Right cardiac atrium (tissue), 5 donors: ENCODE measurements around the gene WWC2. TPM values are rescaled to one million over a fixed set of nuclear protein-coding genes. Genes with fewer than 3 reads are reported as not detected.

Source experiments
- ATAC-seq, 2 donors: fragments of 200-7000 bp; cut with Tn5 transposase; one replicate each; pipeline versions ENCODE4 v1.8.0 to v1.9.1; 2020; ENCODE audit warnings: moderate library complexity in 2 of 2, mild to moderate bottlenecking in 1 of 2
- DNase-seq, 3 donors: peaks; one replicate each; pipeline ENCODE4 v3.0.0-alpha.2; 2020
- H3K27ac ChIP-seq: one replicate; pipeline ENCODE4 v1.5.1; 2013; ENCODE audit warnings: mild to moderate bottlenecking, low read length, control low read depth, moderate library complexity
- H3K27me3 ChIP-seq: one replicate; pipeline ENCODE4 v1.6.1; 2013; ENCODE audit not compliant: control insufficient read depth, insufficient read depth
- H3K4me1 ChIP-seq: one replicate; pipeline ENCODE4 v1.6.1; 2013; ENCODE audit warnings: low read length; ENCODE audit not compliant: control insufficient read depth, insufficient read depth
- H3K4me3 ChIP-seq: one replicate; pipeline ENCODE4 v1.5.1; 2013; ENCODE audit warnings: low read length, control low read depth
- H3K9me3 ChIP-seq: one replicate; pipeline ENCODE4 v1.6.1; 2013; ENCODE audit warnings: low read length; ENCODE audit not compliant: control insufficient read depth
- WGBS: extraction: QIAGEN DNeasy Blood & Tissue Kit; methylation state at CpG from one replicate; pipeline ENCODE4 v1.1.7; 2013; 5-methylcytosine and 5-hydroxymethylcytosine counted together
- intact Hi-C, 4 donors: fragments of 100-400 bp; cut with DNase I; formaldehyde crosslinking; loops; one replicate each; pipeline versions ENCODE4 v1.11.0 to v1.14.0; 2022 to 2023
- polyA plus RNA-seq: library from polyadenylated mRNA; stranded (reverse); fragments of 200-250 nt; gene quantifications from one replicate; pipeline ENCODE4 v1.2.3, GENCODE V29; 2013
- total RNA-seq, 4 donors: library from RNA; stranded (reverse); fragmentation: NEBNext Ultra II Directional; extraction: Animal tissue kit (Norgen Biotek cat#: 25700); gene quantifications; one replicate each; pipeline ENCODE4 v1.2.1, GENCODE V29; 2021
- donor health status: healthy with polysubstance abuse.
- donor health status: DM: no; HTN: yes; CAD: no.
- donor health status: DM: no; HTN: no; CAD: no.
- donor health status: DM: no; HTN: yes; CAD: no; lungs with severe emphysema.
- donor health status: DM: yes; HTN: yes; CAD: no.

Gene WWC2
- total and polyA plus RNA-seq, 5 donors = 7.3 to 39.2 (median 33.7) TPM

GRCh38 chr4:183244019-183244418, 145.0 kb downstream of the WWC2 start:
- H3K9me3 ChIP-seq = no peaks in the 10 kb centered on the region
- 92% methylated on average over 8 of the region's 8 CpGs for WGBS
- intact Hi-C loops = no loop called here

GRCh38 chr4:183244506-183244905, 145.4 kb downstream of the WWC2 start:
- intact Hi-C loops = no loop called here
- Histone ChIP-seq H3K4me1 (peaks cover 7% of the 10 kb centered on the region), H3K9me3 (no peaks in the 10 kb centered on the region), H3K4me3 (no peak overlapping the region), H3K27me3 (no peaks in the 10 kb centered on the region), H3K27ac (no peak overlapping the region)
- no peak for DNase-seq
- no peak for ATAC-seq
- WGBS = 90% methylated on average over 2 of the region's 2 CpGs

More at GRCh38 chr4:183244019-183244418, 145.0 kb downstream of the WWC2 start:
- no peaks in the 10 kb centered on the region for H3K27me3 ChIP-seq
- no peak overlapping the region for H3K4me3 ChIP-seq
- H3K27ac ChIP-seq = no peak overlapping the region
- ATAC-seq (no peak), DNase-seq (no peak)
- peaks cover 7% of the 10 kb centered on the region for H3K4me1 ChIP-seq

GRCh38 chr4:183248201-183248600, 149.1 kb downstream of the WWC2 start:
- H3K9me3 ChIP-seq = no peaks in the 10 kb centered on the region
- 96% methylated on average over 2 of the region's 2 CpGs for WGBS
- no peak overlapping the region for H3K4me3 ChIP-seq
- H3K27me3 ChIP-seq = no peaks in the 10 kb centered on the region
- H3K4me1 ChIP-seq = no peaks in the 10 kb centered on the region
- intact Hi-C loops = no loop called here
- H3K27ac ChIP-seq = no peak overlapping the region
- ATAC-seq = no peak
- DNase-seq = no peak

GRCh38 chr4:183249854-183250253, 150.8 kb downstream of the WWC2 start:
- intact Hi-C loops = loop anchor here in 1 of 4 donors (5.0 kb wide), 1 partner anchor 178 kb away; no protein-coding TSS in a partner anchor
- Histone ChIP-seq H3K9me3 (no peaks in the 10 kb centered on the region), H3K27ac (no peak overlapping the region), H3K4me3 (no peak overlapping the region), H3K27me3 (no peaks in the 10 kb centered on the region), H3K4me1 (no peaks in the 10 kb centered on the region)
- DNase-seq (no peak), ATAC-seq (peak in 1 of 2 donors; percentile 41)
- 46% methylated on average over 2 of the region's 2 CpGs for WGBS

GRCh38 chr4:183250831-183251230, 151.8 kb downstream of the WWC2 start:
- H3K27ac ChIP-seq = no peak overlapping the region
- no peaks in the 10 kb centered on the region for H3K27me3 ChIP-seq
- DNase-seq (no peak), ATAC-seq (no peak)
- intact Hi-C loops = loop anchor here in 1 of 4 donors (5.0 kb wide), 1 partner anchor 179 kb away; no protein-coding TSS in a partner anchor
- H3K9me3 ChIP-seq = no peaks in the 10 kb centered on the region
- no peak overlapping the region for H3K4me3 ChIP-seq
- WGBS = 95% methylated on average over 2 of the region's 2 CpGs
- no peaks in the 10 kb centered on the region for H3K4me1 ChIP-seq

GRCh38 chr4:183252959-183253358, 153.9 kb downstream of the WWC2 start:
- Histone ChIP-seq H3K27ac (no peak overlapping the region), H3K4me1 (no peaks in the 10 kb centered on the region), H3K4me3 (no peak overlapping the region), H3K9me3 (no peaks in the 10 kb centered on the region), H3K27me3 (no peaks in the 10 kb centered on the region)
- DNase-seq (no peak), ATAC-seq (no peak)
- WGBS = 87% methylated on average over 4 of the region's 4 CpGs
- intact Hi-C loops = loop anchor here in 1 of 4 donors (5.0 kb wide), 1 partner anchor 181 kb away; no protein-coding TSS in a partner anchor

GRCh38 chr4:183253451-183253850, 154.4 kb downstream of the WWC2 start:
- ATAC-seq (peak in 1 of 2 donors; percentile 18), DNase-seq (no peak)
- no peaks in the 10 kb centered on the region for H3K27me3 ChIP-seq
- intact Hi-C loops = loop anchor here in 1 of 4 donors (5.0 kb wide), 1 partner anchor 181 kb away; no protein-coding TSS in a partner anchor
- no peaks in the 10 kb centered on the region for H3K4me1 ChIP-seq
- WGBS = 89% methylated on average over 1 of the region's 1 CpG
- H3K4me3 ChIP-seq = no peak overlapping the region
- no peak overlapping the region for H3K27ac ChIP-seq
- H3K9me3 ChIP-seq = no peaks in the 10 kb centered on the region

GRCh38 chr4:183254162-183254561, 155.1 kb downstream of the WWC2 start:
- no peak for ATAC-seq
- intact Hi-C loops = loop anchor here in 1 of 4 donors (5.0 kb wide), 1 partner anchor 182 kb away; no protein-coding TSS in a partner anchor
- WGBS = 71% methylated on average over 6 of the region's 6 CpGs

GRCh38 chr4:183255487-183255886, 156.4 kb downstream of the WWC2 start:
- ATAC-seq (no peak), DNase-seq (no peak)
- Histone ChIP-seq H3K4me3 (no peak overlapping the region), H3K27me3 (no peaks in the 10 kb centered on the region), H3K9me3 (no peaks in the 10 kb centered on the region), H3K4me1 (no peaks in the 10 kb centered on the region), H3K27ac (no peak overlapping the region)
- intact Hi-C loops = loop anchor here in 1 of 4 donors (5.0 kb wide), 2 partner anchors 183 to 318 kb away; no protein-coding TSS in a partner anchor
- WGBS = 62% methylated on average over 3 of the region's 3 CpGs

More at GRCh38 chr4:183254162-183254561, 155.1 kb downstream of the WWC2 start:
- Histone ChIP-seq H3K4me1 (no peaks in the 10 kb centered on the region), H3K9me3 (no peaks in the 10 kb centered on the region), H3K27me3 (no peaks in the 10 kb centered on the region), H3K27ac (no peak overlapping the region), H3K4me3 (no peak overlapping the region)
- no peak for DNase-seq

- Histone ChIP-seq H3K4me1 (no peaks in the 10 kb centered on the region), H3K4me3 (no peak overlapping the region), H3K27ac (no peak overlapping the region), H3K9me3 (no peaks in the 10 kb centered on the region), H3K27me3 (no peaks in the 10 kb centered on the region)
- DNase-seq (peak in 2 of 3 donors; percentile 22 to 56), ATAC-seq (peak; percentile 43 to 70)
- WGBS = 47% methylated on average over 6 of the region's 6 CpGs
- intact Hi-C loops = loop anchor here in 2 of 4 donors (2.0 to 5.0 kb wide), 3 partner anchors 184 to 319 kb away; no protein-coding TSS in a partner anchor
Measured at GRCh38 chr4:183256343-183256742, 157.3 kb downstream of the WWC2 start.

GRCh38 chr4:183256756-183257385, 157.8 kb downstream of the WWC2 start:
- intact Hi-C loops = loop anchor here in 2 of 4 donors (2.0 to 5.0 kb wide), 3 partner anchors 184 to 320 kb away; no protein-coding TSS in a partner anchor
- Histone ChIP-seq H3K27ac (no peak overlapping the region), H3K27me3 (no peaks in the 10 kb centered on the region), H3K4me1 (no peaks in the 10 kb centered on the region), H3K4me3 (no peak overlapping the region), H3K9me3 (no peaks in the 10 kb centered on the region)
- DNase-seq (peak; percentile 62 to 87 (median 79)), ATAC-seq (peak; percentile 86 to 88)
- 38% methylated on average over 9 of the region's 9 CpGs for WGBS
